Measurements from ENCODE around the gene FAM83D. TPM values are rescaled to one million over a fixed set of nuclear protein-coding genes. Genes with fewer than 3 reads are reported as not detected.

Gene FAM83D
- total and polyA plus RNA-seq, 11 donors, result 0.11 to 4.7 (median 0.66) TPM; not detected in 1

GRCh38 chr20:38985060-38985459 is 58.8 kb downstream of the FAM83D start:
- H3K4me3 ChIP-seq, result no peak overlapping the region
- H3K27me3 ChIP-seq, result no peaks in the 10 kb centered on the region
- intact Hi-C loops (cut with DNase I), result no loop called here
- no peaks in the 10 kb centered on the region for H3K9me3 ChIP-seq
- H3K27ac ChIP-seq, result peak overlapping the region; percentile 45 to 76 (median 60)
- no peak for DNase-seq
- H3K4me1 ChIP-seq, result peaks cover 0 to 37% (median 26%) of the 10 kb centered on the region in 12 donors
- no peak for TF ChIP-seq POLR2A (IDR thresholded peaks at IDR 0.05)
- TF ChIP-seq CTCF (IDR thresholded peaks at IDR 0.05), result no peak
- peaks cover 0 to 34% (median 22%) of the 10 kb centered on the region in 9 donors for H3K36me3 ChIP-seq
- ATAC-seq, result no peak
- 59 to 77% (median 65%) methylated on average over 4 of the region's 4 CpGs for WGBS, 4 donors

- TF ChIP-seq POLR2A (IDR thresholded peaks at IDR 0.05) (peak in 1 of 2 donors; percentile 19), CTCF (IDR thresholded peaks at IDR 0.05) (no peak)
- peak overlapping the region; percentile 45 to 76 (median 60) for H3K27ac ChIP-seq
These were observed 59.5 kb downstream of the FAM83D start for GRCh38 chr20:38985603-38986170.

GRCh38 chr20:38986663-38987062 is 60.4 kb downstream of the FAM83D start:
- H3K4me3 ChIP-seq, result peak overlapping the region in 1 of 12 donors; percentile 29
- TF ChIP-seq CTCF (IDR thresholded peaks at IDR 0.05) (no peak), POLR2A (IDR thresholded peaks at IDR 0.05) (no peak)
- peak overlapping the region in 6 of 12 donors; percentile 29 to 69 (median 62) for H3K27ac ChIP-seq
- ATAC-seq (peak in 3 of 4 donors; percentile 31 to 62 (median 32)), DNase-seq (no peak)
- 65 to 83% (median 72%) methylated on average over 2 of the region's 2 CpGs for WGBS, 4 donors
- intact Hi-C loops (cut with DNase I), result no loop called here
- H3K27me3 ChIP-seq, result no peaks in the 10 kb centered on the region
- H3K36me3 ChIP-seq, result peaks cover 0 to 50% (median 37%) of the 10 kb centered on the region in 9 donors
- peaks cover 0 to 37% (median 23%) of the 10 kb centered on the region in 12 donors for H3K4me1 ChIP-seq
- no peaks in the 10 kb centered on the region for H3K9me3 ChIP-seq

More at GRCh38 chr20:38985603-38986170, 59.5 kb downstream of the FAM83D start:
- DNase-seq, result no peak
- WGBS, 4 donors, result 29 to 46% (median 33%) methylated on average over 1 of the region's 1 CpG
- no peaks in the 10 kb centered on the region for H3K9me3 ChIP-seq
- ATAC-seq, result peak; percentile 73 to 92 (median 90)
- H3K4me3 ChIP-seq, result peak overlapping the region in 2 of 12 donors; percentile 4 to 29
- H3K27me3 ChIP-seq, result no peaks in the 10 kb centered on the region
- intact Hi-C loops (cut with DNase I), result no loop called here
- H3K4me1 ChIP-seq, result peaks cover 0 to 37% (median 24%) of the 10 kb centered on the region in 12 donors
- H3K36me3 ChIP-seq, result peaks cover 0 to 41% (median 28%) of the 10 kb centered on the region in 9 donors

GRCh38 chr20:38987777-38988176 is 61.6 kb downstream of the FAM83D start:
- DNase-seq (no peak), ATAC-seq (no peak)
- H3K4me3 ChIP-seq, result no peak overlapping the region
- no peak for TF ChIP-seq CTCF (IDR thresholded peaks at IDR 0.05)
- TF ChIP-seq POLR2A (IDR thresholded peaks at IDR 0.05), result no peak
- no peak overlapping the region for H3K27ac ChIP-seq
- WGBS, 4 donors, result 60 to 75% (median 65%) methylated on average over 4 of the region's 4 CpGs
- H3K9me3 ChIP-seq, result no peaks in the 10 kb centered on the region
- peaks cover 0 to 37% (median 23%) of the 10 kb centered on the region in 12 donors for H3K4me1 ChIP-seq
- intact Hi-C loops (cut with DNase I), result no loop called here
- H3K27me3 ChIP-seq, result no peaks in the 10 kb centered on the region
- H3K36me3 ChIP-seq, result peaks cover 0 to 55% (median 42%) of the 10 kb centered on the region in 9 donors

Data from heart left ventricle (tissue), 16 donors.